Stimulated activated CD4-positive, alpha-beta T cell treated with anti-CD3 and anti-CD28 coated beads, Interleukin-1b, Interleukin-23, amount 100 ng/mL, for 1 hour (primary cell): ENCODE results near the gene OR56A1.

Experiments used
- DNase-seq, 2 donors: peaks; one replicate each; pipeline ENCODE4 v3.0.0-alpha.2; 2020; ENCODE audit warnings: low read depth in 2 of 2

The OR56A1 gene

DNA sequence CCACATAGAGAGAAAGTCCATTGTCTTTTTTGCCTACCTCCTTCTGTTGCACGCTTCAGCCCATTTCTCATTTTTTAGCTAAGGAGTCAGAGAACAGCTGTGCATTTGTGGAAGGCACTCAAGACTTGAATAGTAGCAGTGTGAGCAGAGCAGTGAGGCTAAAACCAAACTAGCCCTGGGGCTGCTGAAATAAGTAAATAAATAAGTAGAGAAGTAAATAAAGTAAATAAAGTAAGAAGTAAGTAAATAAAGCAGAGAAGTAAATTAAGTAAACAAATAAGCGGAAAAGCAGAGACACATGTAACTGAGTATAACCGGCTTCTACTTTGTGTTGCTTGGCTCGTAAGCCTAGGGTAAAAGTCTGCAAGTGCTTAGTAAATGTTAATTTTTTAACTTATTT is 41.4 kb downstream of the OR56A1 start:
- no peak for DNase-seq

DNA sequence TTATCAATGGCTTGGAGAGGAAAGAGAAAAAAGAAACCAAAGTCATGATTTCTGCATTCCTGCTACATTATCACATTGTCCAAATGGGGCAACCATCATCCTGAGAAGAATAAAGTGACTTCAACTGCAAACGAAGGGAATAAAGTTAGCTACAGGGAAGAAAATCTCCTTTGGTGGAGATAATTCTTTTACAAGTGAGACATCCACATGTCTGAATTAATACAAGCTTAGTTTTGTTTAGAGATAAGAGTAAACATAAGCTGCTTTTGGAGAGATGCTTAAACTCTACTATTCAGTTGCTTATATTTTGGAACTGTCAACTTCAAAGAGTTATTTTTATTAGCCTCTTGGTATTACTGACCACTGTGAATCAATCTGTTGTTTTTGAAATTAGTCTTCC is 43.7 kb downstream of the OR56A1 start, which contains the start of gene OR52L1:
Gene OR52L1, minus strand, starts transcription at position 101 of the 400 bp plus-strand sequence. Its CDS starts 55 bp downstream, at position 46.
- no peak for DNase-seq

GRCh38 chr11:5983443-5983842 is 47.1 kb downstream of the OR56A1 start:
- no peak for DNase-seq

DNA sequence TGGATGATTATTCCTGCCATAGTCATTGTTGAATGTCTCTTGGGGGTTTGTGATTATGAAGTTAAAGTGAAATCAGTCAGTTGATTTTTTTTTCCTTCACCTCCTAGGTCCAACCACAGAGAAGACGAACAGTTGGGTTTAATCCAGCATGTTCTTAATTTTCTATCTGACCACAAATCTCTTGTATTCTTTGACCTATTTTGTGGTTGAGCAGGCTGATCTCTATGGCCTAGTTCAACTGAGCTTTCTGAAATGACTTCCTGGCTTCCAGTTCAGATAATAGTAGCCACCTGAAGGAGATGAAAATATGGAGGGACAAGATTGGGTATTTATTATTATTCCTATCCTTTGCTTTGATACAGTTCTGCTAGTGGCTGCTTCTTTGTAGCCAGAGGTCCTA is 57.0 kb downstream of the OR56A1 start:
- DNase-seq, result no peak
